Measurements from ENCODE around the gene ATXN7L3B. TPM values are rescaled to one million over a fixed set of nuclear protein-coding genes. Genes with fewer than 3 reads are reported as not detected.

The ATXN7L3B gene
- polyA plus RNA-seq, 2 of the 4 experiments (the other 2 are of a cell fraction), result 18.1 to 32.8 TPM

DNA sequence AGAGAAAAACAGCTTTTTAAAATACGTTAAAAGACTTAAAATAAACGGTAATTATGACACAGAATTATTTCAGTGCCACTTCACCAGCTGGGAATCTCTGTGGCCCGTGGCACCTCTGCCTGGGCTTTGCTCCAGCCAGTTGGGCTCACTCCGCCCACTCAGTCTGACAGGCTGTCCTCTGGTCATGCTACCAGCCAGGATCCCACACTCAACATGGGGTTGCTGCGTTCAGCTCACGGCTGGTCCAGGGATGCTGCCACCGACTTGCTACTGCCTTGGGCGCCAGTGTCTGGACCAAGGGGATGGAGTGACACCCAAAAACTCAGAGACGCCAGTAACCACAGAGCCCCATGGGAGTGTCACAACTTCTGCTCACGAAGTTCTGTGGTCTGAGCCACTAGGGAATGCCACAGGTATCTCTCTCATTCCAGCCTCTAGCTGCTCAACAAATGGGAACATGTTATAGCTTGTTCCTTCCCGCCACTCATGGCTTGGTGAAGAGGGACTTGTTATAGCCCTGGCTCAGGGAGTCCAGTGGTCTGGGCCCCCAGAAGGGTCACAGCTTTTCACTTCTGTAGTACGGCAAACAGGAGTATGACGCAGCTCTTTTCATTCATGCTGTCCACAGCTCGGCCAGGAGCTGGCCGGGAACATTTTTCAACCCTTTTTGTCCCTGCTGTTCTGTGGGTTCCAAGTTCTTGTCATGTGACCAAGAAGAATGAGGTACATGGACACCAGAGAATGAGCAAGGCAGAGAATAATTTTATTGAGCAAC, 23.4 kb upstream of the ATXN7L3B start:
- DNase-seq (ENCODE audit: low read depth in 1 of 2, low spot score in 1 of 2), result no peak
- no peak for FAIRE-seq
- Histone ChIP-seq H3K4me2 (no peak overlapping the region), H3K4me1 (no peaks in the 10 kb centered on the region), H3K27ac (no peak overlapping the region), H3K9me3 (0 out of 3 replicates have a peak, but pooled peaks cover 3% of the 10 kb centered on the region), H3K4me3 (no peak overlapping the region)
- TF ChIP-seq BHLHE40 (IDR thresholded peaks at IDR 0.05; ENCODE audit: low read depth, low read length) (no peak), EHF (CRISPR knock-in tag; IDR thresholded peaks at IDR 0.05) (no peak), GATA3 (IDR thresholded peaks at IDR 0.05; ENCODE audit: borderline replicate concordance) (no peak), RCOR1 (IDR thresholded peaks at IDR 0.05; ENCODE audit: low read depth, low read length) (no peak), ESRRA (IDR thresholded peaks at IDR 0.05; ENCODE audit: borderline replicate concordance, low read length) (no peak), CHD4 (IDR thresholded peaks at IDR 0.05; ENCODE audit: borderline replicate concordance) (no peak), FOXS1 (CRISPR knock-in tag; IDR thresholded peaks at IDR 0.05) (no peak), NFE2L2 (conservative IDR thresholded peaks at IDR 0.05; ENCODE audit: low read length) (no peak), MYC (IDR thresholded peaks at IDR 0.05; ENCODE audit: borderline replicate concordance, low read length) (no peak), ZNF302 (CRISPR knock-in tag; IDR thresholded peaks at IDR 0.05) (no peak), CBX8 (IDR thresholded peaks at IDR 0.05) (no peak)
- TF ChIP-seq, protein P1, sequence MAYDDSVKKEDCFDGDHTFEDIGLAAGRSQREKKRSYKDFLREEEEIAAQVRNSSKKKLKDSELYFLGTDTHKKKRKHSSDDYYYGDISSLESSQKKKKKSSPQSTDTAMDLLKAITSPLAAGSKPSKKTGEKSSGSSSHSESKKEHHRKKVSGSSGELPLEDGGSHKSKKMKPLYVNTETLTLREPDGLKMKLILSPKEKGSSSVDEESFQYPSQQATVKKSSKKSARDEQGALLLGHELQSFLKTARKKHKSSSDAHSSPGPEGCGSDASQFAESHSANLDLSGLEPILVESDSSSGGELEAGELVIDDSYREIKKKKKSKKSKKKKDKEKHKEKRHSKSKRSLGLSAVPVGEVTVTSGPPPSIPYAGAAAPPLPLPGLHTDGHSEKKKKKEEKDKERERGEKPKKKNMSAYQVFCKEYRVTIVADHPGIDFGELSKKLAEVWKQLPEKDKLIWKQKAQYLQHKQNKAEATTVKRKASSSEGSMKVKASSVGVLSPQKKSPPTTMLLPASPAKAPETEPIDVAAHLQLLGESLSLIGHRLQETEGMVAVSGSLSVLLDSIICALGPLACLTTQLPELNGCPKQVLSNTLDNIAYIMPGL (CRISPR knock-in tag; IDR thresholded peaks at IDR 0.05; ENCODE audit: borderline replicate concordance), result no peak
- no peak for ATAC-seq
- ChIA-PET CTCF (interaction anchor here (0.5 kb wide), 1 partner anchor 864 kb away, joined by 3 read pairs; no protein-coding TSS in a partner anchor), POLR2A (no interaction called here)
- 68% methylated on average over 15 of the region's 15 CpGs for WGBS (ENCODE audit: missing lambda C conversion rate)

DNA sequence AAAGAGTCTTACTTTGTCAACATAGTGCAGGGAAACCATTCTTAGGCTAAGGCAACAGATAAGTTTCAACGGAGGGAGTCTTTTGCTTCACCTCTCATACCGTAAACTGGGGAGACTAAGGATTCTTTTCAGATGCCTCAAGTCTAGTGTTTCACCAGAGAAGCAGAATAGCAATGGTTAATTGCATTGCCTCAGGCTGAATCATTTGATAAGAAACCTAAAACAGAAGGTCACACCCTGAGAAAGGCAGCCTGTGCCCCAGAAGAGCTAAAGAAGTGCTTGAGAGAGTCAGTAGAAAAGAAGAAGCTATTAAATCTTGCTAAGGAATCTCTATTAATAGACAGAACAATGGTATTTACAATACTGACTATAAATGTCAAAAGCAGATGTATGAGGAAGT, 21.8 kb upstream of the ATXN7L3B start:
- 25% methylated on average over 2 of the region's 2 CpGs for WGBS (ENCODE audit: missing lambda C conversion rate)
- TF ChIP-seq BCL3 (IDR thresholded peaks at IDR 0.05), result no peak
- TF ChIP-seq ZSCAN20 (CRISPR knock-in tag; IDR thresholded peaks at IDR 0.05), result no peak
- TF ChIP-seq MYC (IDR thresholded peaks at IDR 0.05; ENCODE audit: borderline replicate concordance, low read length), result no peak
- no peak for TF ChIP-seq CHD4 (IDR thresholded peaks at IDR 0.05; ENCODE audit: borderline replicate concordance)
- TF ChIP-seq CBX2 (IDR thresholded peaks at IDR 0.05; ENCODE audit: borderline replicate concordance, low read depth), result no peak
- TF ChIP-seq PBX3 (IDR thresholded peaks at IDR 0.05), result no peak
- TF ChIP-seq, protein P2, sequence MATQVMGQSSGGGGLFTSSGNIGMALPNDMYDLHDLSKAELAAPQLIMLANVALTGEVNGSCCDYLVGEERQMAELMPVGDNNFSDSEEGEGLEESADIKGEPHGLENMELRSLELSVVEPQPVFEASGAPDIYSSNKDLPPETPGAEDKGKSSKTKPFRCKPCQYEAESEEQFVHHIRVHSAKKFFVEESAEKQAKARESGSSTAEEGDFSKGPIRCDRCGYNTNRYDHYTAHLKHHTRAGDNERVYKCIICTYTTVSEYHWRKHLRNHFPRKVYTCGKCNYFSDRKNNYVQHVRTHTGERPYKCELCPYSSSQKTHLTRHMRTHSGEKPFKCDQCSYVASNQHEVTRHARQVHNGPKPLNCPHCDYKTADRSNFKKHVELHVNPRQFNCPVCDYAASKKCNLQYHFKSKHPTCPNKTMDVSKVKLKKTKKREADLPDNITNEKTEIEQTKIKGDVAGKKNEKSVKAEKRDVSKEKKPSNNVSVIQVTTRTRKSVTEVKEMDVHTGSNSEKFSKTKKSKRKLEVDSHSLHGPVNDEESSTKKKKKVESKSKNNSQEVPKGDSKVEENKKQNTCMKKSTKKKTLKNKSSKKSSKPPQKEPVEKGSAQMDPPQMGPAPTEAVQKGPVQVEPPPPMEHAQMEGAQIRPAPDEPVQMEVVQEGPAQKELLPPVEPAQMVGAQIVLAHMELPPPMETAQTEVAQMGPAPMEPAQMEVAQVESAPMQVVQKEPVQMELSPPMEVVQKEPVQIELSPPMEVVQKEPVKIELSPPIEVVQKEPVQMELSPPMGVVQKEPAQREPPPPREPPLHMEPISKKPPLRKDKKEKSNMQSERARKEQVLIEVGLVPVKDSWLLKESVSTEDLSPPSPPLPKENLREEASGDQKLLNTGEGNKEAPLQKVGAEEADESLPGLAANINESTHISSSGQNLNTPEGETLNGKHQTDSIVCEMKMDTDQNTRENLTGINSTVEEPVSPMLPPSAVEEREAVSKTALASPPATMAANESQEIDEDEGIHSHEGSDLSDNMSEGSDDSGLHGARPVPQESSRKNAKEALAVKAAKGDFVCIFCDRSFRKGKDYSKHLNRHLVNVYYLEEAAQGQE (IDR thresholded peaks at IDR 0.05), result no peak
- no peak for TF ChIP-seq EHMT2 (IDR thresholded peaks at IDR 0.05; ENCODE audit: low read depth)
- H3K4me2 ChIP-seq, result no peak overlapping the region
- ChIA-PET CTCF (no interaction called here), POLR2A (no interaction called here)
- H3K4me1 ChIP-seq, result no peaks in the 10 kb centered on the region
- H3K9me3 ChIP-seq, result 0 out of 3 replicates have a peak, but pooled peaks cover under 1% of the 10 kb centered on the region
- no peak overlapping the region for H3K4me3 ChIP-seq
- ATAC-seq, result no peak
- H3K27ac ChIP-seq, result no peak overlapping the region
- no peak for DNase-seq (ENCODE audit: low read depth in 1 of 2, low spot score in 1 of 2)
- FAIRE-seq, result no peak

Data from A549 (cell line).